ENCODE results near the gene CLDN20.

DNA sequence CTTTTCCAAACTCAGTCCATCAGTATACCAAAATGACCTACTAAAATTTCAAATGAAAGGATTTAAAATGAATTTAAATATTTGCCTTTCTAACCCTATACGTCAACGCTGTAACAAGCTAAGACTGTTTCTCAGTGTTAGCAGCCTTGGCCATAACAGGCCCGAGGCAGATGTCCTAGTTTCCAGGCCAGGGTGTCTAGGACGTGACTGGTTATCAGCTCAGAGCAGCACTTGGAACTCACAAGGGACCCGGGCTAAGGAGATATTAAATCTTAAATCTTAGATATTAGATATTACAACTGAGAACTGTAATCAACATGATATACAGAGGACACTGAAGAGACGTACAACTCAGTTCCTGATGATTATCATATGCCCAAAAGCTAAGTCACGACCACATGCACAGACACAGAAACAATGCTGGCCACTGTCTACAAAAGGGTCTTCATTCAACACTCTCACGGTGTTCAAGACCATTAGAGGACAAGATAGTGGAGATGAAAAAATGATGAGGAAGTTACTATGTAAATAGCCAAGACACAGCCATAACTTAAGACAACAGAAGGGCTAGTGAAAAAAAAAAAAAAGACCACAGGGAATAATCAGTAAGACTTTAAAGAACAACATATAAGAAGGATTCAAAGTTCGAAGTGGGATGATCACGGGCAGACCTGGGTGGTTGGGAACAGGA is at the start of gene CLDN20:
- no peak for TF ChIP-seq POLR2A (IDR thresholded peaks at IDR 0.05)
- TF ChIP-seq, protein P1, sequence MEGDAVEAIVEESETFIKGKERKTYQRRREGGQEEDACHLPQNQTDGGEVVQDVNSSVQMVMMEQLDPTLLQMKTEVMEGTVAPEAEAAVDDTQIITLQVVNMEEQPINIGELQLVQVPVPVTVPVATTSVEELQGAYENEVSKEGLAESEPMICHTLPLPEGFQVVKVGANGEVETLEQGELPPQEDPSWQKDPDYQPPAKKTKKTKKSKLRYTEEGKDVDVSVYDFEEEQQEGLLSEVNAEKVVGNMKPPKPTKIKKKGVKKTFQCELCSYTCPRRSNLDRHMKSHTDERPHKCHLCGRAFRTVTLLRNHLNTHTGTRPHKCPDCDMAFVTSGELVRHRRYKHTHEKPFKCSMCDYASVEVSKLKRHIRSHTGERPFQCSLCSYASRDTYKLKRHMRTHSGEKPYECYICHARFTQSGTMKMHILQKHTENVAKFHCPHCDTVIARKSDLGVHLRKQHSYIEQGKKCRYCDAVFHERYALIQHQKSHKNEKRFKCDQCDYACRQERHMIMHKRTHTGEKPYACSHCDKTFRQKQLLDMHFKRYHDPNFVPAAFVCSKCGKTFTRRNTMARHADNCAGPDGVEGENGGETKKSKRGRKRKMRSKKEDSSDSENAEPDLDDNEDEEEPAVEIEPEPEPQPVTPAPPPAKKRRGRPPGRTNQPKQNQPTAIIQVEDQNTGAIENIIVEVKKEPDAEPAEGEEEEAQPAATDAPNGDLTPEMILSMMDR (IDR thresholded peaks at IDR 0.05), result no peak
